ENCODE data around the gene ROR2.
"Not testable (repeated sequence)": the region's sequence is repeated elsewhere in the genome, so short reads cannot be mapped to it uniquely, and the experiment has no call there.

ROR2 gene

DNA sequence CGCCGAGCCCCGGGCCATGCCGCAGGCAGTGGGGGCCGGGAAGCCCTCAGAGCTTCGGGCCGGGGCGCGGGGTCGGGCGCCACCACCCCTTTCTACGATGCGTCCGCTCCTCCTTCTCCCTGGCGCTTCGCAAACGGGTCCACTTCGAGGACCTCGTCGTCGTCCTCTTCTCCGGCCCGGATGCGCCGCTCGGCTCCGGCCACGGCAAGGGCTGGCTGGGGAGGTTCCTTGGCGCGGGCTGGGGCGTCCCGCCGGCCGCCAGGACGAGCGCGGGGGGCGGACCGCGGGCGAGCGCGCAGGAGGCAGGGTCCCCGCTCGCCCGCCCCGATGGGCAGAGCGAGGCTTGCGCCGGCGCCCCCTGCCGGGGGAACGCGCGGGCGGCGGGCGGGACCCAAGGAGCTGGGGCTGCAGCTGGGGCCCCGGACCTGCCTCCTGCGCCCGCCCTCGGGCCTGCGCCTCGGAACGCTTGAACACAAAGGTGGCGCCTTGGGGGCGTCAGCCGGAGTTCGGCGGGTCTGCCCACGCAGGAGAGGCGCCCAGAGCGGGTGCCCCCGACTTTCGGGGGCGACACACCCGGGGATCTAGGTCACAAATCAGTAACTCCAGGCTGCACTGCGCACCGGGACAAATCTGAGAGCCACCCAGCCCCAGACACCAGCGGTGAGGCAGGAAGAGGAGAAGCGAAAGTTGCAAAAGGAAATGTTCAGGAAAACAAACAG lies at the start of gene ROR2:
Gene ROR2, minus strand, starts transcription at position 283 of the 719 bp plus-strand sequence.
- no peak for DNase-seq

DNA sequence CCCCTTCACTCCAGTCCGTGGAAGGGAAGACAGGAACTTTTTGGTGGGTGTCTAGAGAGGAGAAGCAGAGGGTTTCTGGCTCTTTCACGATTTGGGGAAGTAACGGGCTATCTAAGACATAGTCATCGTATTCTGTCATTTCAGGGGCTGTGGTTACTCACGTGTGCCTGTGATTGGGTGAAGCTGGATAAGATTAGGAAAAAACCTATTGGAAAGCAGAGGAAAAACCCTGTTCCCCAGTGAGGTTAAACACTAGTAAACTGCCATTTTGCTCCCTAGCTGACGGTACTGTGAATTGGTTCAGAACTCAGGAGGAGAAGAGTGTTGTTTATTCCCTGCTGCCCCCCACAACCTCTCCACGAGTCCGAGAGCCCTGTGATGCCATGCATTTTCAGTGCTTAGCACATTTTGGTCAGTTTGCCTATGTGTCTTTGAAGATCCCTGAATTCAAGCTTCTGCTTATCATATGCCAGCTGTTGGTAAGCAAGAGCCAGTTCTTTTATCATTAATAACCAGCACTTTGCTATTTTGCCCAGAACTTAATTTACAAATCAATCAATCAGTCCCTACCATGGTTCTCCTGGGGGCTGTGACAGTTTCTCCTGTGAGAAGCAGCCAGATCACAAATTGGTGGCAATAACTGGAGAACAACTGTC lies 45.1 kb upstream of the ROR2 start:
- DNase-seq = no peak

DNA sequence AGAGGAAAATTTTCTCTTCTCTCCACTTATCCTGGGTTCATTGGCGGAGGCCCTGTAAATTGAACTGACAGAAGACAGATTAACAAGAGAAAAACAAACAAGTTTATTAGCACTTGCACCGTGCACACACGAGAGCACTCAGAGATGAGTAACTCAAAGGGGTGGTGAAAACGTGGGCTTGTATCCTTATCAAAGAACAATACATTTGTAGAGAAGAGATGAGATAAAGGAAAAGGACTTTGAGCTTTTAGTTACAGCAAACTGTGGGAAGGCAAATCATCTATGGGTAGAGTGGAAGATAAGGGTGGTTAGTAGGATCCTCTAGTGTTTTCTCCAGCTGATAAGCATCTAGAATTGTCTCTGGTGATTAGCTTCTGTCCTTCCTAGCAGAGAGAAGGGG lies 44.4 kb upstream of the ROR2 start:
- no peak for DNase-seq

DNA sequence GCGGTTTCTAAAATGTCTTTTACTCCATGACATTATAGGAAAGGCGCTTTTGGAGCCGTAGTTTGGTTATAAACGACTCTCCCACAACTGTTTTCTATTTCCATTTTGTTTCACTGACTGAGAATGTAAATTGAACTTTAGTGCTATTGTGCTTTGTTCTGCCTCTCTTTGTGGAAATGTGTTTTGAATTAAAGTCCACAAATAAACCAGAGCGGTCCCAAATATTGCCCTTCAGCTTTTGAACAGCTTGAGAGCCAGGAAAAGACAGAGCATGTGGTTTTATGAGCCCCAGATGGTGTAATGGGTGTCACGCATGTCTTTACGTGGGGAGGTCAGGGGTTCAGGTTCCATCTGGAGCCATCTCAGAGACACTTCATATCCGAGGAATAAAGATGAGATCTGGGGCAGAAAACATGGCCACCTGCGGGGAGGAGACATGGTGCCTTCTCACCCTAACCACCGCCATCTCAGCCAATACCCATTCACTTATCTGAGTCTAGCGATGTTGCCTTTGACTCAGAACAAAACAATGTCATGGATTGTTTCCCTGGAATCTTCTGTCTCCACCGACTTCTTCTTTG lies 42.5 kb upstream of the ROR2 start:
- no peak for DNase-seq

DNA sequence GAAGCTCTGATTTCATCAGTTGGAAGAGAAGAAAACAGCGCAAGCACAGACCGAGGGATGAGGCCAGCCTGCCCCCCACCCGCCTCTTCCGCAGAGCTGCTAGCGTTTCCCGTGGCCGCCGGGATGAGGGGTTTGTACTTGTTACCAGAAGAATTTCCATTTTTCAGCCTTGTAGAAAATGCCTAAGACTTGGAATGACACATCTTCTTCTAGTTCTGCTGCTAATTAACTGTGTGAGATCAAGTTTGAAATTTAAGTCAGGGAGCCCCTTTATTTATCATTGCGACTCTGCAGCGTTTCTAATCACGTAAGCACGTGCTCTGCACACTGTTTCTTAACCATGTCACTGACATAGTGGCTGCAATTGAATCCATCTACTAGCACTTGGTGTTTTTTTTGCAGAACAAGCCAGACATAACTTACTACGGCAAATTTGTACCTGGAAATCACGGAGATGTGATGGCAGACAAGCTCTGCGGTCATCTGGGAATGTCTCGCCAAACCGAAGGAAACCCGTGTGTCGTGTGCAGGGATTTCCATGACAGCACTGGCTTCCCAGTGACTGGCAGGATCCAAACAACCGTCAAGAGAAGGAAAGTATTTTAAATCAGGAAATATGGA lies 41.8 kb upstream of the ROR2 start:
- DNase-seq = no peak

DNA sequence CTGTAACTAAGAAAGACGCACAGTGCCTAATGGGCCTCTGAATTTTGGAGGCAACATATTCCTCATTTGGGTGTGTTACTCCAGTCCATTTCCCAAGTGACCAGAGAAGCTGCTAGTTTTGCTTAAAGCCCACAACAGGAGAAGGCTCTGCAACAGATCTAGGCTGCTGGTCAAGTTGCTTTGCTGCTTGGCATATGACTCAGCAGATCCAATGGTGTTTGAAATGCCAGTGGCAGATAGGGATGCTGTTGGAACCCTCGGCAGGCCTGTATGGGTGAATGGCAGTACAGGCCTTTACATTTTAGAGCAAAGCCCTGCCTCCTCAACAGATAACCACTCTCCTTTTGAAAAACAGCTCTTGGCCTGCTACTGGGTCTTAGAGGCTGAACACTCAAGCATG lies 36.2 kb upstream of the ROR2 start:
- DNase-seq = no peak

DNA sequence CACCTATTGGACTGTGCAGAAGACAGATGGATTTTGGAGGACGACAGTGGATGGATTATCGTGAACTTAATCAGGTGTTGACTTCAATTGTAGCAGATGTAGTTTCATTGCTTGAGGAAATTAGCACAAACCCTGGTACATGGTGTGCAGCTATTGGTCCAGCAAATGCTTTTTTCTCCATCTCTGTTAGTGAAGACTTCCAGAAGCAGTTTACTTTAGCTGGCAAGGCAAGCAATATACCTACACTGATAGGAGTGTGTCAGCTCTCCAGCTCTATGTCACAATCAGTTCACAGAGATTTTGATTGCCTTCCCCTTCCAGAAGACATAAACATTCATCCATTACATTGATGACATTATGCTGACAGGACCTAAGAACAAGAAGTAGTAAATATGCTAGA lies 35.7 kb upstream of the ROR2 start:
- DNase-seq = no peak

DNA sequence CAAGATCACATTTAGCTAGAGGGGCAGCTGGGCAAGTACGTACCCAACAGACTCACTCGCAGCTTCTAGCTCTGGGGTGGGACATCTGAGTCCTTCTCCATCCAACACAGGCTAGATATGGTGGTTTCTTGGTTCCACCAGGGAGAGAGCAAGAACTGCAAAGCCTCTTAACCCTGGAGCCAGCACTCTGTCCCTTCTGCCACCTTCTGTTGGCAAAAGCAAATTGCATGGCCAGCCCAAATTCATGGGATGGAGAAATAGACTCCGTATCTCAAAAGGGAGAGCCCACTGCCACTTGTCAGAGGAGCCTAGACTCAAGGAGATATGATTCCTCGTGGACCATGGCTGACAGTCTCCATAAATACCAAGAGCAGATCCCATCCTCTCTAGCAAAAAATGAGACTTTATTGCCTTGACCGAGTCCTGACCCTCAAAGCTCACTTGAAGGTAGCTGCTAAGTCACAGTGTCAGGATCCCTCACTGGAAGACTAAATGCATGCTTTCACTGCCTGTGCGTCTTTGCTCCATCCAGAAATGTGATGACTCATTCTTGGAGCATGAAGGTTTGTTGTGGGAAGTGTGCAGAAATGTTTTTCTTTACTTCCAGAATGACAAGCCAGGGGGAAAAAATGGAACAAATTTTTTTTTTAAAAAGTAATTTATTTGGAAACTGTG lies 28.8 kb upstream of the ROR2 start:
- peak; percentile 45 for DNase-seq

DNA sequence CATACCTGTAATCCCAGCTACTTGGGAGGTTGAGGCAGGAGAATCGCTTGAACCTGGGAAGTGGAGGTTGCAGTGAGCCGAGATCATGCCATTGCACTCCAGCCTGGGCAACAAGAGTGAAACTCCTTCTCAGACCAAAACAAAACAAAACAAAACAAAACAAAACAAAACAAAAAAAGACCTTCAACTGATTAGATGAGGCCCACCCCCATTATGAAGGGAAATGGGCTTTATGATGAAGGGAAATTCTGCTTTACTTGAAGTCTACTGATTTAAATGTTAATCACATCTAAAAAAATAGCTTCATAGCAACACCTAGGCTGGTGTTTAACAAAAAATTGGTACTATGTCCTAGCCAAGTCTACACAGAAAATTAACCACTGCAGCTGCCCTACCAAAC lies 25.2 kb upstream of the ROR2 start:
- not testable (repeated sequence) for DNase-seq

DNA sequence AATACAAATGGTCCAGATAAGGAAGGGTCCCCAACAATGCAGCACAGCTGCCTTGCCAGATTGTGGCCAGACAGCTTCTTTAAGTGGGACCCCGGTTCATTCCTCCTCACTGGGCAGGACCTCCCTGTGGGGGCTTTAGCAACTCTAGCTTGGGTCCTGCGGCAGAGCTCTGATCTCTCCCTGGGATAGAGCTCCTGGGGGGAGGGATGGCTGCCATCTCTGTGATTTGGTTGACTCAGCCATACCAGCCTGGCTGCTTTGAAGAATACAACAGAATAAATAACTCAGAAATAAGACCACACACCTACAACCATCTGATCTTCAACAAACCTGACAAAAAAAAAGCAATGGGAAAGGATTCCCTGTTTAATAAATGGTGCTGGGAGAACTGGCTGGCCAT lies 22.7 kb upstream of the ROR2 start:
- no peak for DNase-seq

DNA sequence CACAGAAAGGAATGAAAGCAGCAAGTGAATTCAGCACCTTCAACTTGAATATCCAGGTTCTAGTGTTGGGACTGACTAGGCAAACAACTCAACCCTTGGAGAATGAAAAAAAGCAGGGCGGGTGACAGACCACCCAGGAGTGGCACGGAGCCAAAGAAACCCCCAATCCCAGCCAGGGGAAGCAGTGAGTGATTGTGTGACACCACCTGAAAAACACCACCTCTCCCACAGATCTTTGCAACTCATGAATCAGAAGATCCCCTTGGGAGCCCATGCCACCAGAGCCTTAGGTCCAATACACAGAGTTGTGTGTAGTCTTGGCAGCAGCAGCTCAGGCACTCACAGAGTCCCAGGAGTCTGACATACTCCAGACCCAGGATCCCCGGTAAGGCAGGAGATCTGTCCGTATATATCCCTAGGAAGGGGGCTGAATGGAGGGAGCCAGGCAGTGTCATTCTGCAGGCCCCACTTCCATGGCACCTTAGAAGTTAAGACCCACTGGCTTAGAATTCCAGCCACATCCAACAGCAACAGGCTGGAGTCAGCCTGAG lies 22.1 kb upstream of the ROR2 start:
- no peak for DNase-seq

DNA sequence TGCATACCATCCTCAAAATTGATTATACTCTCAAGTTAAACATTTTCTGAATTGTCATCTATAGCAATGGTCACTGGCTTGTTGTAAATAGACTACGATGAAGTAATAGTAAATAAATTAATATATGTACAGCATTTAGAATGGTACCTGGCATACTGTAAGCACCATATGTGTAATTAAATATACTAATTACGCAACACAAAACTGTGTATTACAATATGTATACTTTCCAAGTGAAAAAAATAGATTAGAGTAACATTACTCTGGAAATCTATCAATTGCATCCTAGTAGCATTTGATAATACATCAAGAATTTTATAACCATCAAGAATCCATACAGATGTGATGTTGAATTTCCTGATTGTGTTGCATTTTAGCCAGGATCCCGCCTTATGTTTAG lies 17.2 kb upstream of the ROR2 start:
- no peak for DNase-seq

DNA sequence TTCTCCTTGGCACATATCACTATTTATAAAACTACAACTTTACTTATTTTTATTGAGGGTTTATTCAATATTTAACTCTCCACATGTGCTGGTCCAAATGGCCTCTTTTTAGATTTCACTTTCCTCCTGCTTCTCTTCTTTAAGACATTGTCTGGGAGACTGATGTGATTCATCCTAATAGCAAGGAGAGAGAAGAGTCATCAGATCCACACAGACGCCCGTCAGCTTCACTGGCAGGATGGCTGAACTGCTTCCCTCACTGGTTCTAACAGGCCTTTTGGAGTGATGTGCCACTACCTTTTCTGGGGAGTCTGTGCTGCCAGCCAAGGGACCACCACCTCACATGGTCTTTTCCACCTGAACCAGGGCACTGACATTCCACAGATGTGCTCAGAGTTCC lies 16.5 kb upstream of the ROR2 start:
- no peak for DNase-seq

DNA sequence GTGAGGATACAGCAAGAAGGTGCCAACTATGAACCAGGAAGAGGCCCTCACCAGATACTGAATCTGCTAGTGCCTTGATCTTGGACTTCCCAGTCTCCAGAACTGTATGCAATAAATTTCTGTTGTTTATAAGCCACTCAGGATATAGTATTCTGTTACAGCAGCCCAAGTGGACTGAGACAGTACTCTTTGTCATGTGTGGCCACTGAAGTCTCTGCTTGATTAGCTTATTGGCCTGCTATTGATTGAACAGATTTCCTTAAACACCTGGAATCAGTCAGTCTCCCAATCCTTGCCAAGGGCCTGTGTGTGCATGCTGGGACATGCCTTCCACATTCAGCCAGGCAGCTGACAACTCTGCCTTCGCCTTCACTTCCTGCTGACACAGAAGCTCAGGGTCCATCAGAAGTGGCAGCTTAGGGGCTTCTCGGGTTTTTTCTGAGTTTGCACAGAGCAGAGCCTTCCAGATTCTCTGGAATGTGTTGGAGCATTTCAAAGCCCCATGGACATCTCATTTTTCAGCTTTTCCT lies 13.7 kb upstream of the ROR2 start:
- DNase-seq = no peak

DNA sequence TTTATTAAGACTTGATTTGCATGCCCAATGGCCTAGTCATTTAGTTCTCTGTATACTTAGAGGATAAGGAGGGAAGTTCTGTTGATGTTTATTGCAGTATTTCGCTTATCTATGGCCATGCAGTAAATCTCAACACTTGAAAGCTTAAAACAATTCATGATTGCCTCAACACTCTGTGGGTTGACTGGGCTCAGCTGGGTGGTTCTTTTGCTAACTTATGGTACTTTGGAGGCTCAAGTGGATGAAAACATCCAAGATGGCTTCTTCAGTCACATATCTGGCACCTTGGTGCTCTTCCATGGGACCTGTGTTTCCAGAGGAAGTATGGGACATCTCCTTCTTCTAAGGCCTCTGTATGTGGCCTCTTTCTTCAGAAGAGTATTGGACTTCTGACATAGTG lies 10.3 kb upstream of the ROR2 start:
- DNase-seq = no peak

DNA sequence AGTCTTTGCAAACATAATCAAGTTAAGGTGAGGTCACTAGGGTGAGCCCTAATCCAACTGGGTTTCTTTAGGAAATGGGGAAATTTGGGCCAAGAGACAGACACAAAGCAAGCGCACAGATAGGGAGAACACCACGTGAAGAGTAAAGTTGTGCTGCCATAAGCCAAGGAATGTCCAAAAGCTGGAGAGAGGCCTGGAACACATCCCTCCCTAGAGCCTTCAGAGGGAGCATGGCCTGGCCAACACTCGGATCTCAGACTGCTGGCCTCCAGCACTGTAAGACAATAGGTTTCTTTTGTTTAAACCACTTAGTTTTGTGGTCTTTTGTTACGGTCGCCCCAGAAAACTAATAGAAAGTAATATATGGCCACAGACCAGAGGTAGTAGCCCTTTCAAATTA lies 8.1 kb upstream of the ROR2 start:
- no peak for DNase-seq

DNA sequence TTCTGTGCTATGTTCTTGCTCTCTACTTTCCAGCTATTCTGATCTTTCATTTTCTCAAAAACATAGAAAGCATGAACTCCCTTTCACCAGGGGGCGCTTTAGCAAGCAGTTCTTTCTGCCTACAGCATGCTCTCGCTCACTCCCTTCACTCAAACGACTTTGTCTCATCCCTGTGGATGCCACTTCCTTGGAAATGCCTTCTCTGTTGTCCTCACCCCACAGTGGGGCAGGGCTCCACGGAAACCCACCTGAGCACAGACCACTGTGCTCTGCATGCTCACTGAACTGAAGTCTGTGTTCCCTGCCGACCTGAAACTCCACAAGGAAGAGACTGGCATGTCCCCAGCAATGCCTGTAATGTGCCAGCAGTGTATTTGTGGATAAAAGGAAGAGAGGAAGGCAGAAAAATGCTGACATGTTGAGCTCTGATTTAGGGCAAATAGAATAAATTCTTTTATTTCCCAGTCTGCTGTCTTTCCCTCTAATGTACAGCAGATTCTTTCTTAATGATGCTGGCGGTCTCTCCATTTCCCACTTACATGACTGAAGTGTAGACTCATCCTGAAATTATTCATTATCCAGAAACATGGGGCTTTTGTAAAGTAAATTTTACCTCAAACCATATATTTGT lies 4.9 kb upstream of the ROR2 start:
- peak; percentile 64 for DNase-seq

DNA sequence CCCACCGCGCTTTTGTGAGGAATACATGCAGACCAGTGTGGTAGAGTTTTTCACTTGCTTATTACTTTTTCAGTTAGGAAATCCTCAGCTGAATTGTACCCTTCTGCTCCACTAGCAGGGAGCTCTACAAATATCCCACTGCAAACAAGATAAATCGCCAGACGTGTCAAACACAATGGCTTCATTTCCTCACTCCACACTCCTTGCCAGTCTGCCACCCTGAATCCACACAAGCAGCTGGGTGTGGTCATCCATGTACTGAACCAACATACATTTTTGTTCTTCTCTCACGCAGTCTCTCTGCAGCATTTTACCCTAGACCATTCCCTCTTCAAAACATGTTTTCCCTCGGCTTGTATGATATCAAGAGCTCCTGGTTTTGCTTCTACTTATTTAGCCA lies 3.7 kb upstream of the ROR2 start:
- no peak for DNase-seq

DNA sequence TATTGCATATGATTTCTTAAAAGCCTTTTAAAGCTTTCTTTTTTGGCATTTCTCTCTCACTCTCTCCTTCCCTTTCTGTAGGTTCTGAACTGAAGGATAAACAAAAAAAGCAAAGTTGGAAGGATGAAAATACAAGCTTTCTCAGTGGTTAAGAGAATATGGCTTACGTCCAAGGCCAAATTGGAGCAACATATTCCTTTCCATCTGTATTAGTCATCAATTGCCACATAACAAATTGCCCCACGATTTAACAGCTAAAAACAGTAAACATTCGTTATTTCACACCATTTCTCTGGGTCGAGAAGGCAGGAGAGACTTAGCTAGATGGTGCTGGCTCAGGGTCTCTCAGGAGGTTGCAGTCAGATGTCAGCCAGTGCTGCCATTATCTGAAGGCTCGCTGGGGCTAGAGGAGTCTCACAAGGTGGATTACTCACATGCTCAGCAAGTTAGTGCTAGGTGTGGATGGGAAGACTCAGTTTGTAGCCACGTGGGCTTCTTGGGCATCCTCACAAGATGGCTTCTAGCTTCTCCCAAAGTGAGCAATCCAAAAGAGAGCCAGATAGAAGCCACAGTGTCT lies 2.0 kb upstream of the ROR2 start:
- DNase-seq = no peak

DNA sequence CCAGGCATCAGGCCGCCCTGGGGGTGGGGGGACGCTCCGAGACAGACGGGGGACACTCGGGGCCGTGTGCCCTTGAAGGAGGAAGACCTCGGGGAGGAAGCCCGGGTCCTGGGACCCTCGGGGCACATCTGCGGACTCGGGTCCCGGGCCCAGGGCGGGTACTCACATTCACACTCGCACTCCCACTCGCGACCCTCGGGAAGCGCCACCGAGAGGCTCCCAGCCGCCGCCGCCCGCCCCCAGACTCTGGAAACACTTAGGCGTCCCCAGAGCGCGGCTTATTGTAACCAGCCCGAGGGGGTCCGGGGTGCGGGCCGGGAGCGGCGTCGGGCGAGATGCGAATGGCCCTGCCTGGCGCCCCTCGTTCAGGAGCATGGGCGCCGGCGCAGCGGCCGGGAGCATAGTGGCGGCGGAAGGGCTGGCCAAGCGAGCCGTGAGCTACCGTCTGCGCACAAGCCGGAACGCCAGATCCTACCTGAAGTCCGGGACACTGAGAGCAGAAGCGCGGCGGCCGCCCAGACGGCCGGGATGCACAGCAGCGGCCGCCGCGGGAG lies 559 bp downstream of the ROR2 start:
- DNase-seq = no peak

DNA sequence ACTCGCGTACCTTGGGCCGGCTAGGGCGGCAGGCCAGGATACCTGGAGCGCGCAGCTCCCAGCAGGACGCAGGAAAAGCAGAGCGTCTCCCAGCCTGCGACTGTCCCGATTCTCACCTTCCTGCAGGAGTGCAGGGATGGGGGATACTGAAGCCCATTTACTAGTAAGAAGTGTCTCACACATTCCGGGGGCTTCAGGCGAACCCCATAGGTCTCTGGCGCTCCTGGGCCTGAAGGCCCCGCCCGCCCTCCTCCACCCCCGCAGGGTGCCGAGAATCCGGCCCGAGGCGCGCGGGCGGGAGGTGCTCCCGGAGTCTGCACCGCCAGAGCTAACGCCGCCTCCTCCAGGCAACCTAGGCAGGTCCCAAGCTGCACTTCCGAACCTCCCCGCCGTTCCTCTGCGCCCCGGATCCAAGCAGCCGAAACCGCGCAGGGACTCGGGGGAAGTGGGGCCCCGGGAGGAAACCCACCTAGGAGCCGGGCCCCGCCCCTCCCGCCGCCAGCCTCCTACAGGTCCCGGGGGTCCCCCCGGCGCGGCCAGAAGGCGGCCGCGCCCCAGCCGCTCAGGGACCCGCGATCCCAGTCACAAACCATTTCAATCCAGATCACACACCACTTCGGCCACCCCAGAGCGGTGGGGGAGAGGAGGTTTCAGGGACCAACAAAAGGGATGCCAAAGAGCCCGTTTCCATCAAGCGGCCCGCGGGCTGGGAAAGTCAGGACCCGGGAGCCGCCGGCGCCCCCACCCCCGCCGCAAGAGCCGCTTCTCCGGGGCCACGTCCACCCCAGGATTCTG lies 1.2 kb downstream of the ROR2 start:
- DNase-seq = peak; percentile 91
